ENCODE data around the gene PHEX.

GRCh38 chrX:22053481-22053880 is 21.4 kb downstream of the PHEX start:
- TF ChIP-seq EZH2phosphoT487 (IDR thresholded peaks at IDR 0.05; ENCODE audit: low read length), result no peak
- TF ChIP-seq, protein P1, sequence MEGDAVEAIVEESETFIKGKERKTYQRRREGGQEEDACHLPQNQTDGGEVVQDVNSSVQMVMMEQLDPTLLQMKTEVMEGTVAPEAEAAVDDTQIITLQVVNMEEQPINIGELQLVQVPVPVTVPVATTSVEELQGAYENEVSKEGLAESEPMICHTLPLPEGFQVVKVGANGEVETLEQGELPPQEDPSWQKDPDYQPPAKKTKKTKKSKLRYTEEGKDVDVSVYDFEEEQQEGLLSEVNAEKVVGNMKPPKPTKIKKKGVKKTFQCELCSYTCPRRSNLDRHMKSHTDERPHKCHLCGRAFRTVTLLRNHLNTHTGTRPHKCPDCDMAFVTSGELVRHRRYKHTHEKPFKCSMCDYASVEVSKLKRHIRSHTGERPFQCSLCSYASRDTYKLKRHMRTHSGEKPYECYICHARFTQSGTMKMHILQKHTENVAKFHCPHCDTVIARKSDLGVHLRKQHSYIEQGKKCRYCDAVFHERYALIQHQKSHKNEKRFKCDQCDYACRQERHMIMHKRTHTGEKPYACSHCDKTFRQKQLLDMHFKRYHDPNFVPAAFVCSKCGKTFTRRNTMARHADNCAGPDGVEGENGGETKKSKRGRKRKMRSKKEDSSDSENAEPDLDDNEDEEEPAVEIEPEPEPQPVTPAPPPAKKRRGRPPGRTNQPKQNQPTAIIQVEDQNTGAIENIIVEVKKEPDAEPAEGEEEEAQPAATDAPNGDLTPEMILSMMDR (IDR thresholded peaks at IDR 0.05; ENCODE audit: low read length), result no peak

All from MM.1S (cell line).